Central memory CD8-positive, alpha-beta T cell (primary cell): ENCODE measurements around the gene CLRN2.
"Not testable (repeated sequence)": the region's sequence is repeated elsewhere in the genome, so short reads cannot be mapped to it uniquely, and the experiment has no call there.

ENCODE experiments used
- ATAC-seq: fragments of 150-1000 bp; cut with Tn5 transposase; replicated peaks from 2 replicates; pipeline ENCODE4 v1.10.0; 2022; ENCODE audit warnings: mild to moderate bottlenecking, moderate FRiP score, moderate number of reproducible peaks; ENCODE audit not compliant: poor library complexity, severe bottlenecking; ENCODE audit errors: extremely low read depth
- DNase-seq, 2 donors: peaks; one replicate each; pipeline ENCODE4 v3.0.0; 2021; ENCODE audit warnings: low spot score in 2 of 2
- H3K27ac Mint-ChIP-seq: one replicate; pipeline ENCODE4 v1.8.0; 2022; ENCODE audit warnings: low read depth, mild to moderate bottlenecking, moderate library complexity, mixed read lengths
- H3K27me3 Mint-ChIP-seq: one replicate; pipeline ENCODE4 v1.8.0; 2022; ENCODE audit warnings: mixed read lengths
- H3K36me3 Mint-ChIP-seq: one replicate; pipeline ENCODE4 v1.8.0; 2022; ENCODE audit warnings: mild to moderate bottlenecking, moderate library complexity, mixed read lengths; ENCODE audit not compliant: insufficient read depth
- H3K4me1 Mint-ChIP-seq: one replicate; pipeline ENCODE4 v1.8.0; 2022; ENCODE audit warnings: mixed read lengths
- H3K4me3 Mint-ChIP-seq: one replicate; pipeline ENCODE4 v1.8.0; 2022; ENCODE audit warnings: mild to moderate bottlenecking, moderate library complexity, mixed read lengths
- H3K9me3 Mint-ChIP-seq: one replicate; pipeline ENCODE4 v1.8.0; 2022; ENCODE audit warnings: mixed read lengths

CLRN2 gene

GRCh38 chr4:17558941-17559708 is 44.2 kb downstream of the CLRN2 start:
- DNase-seq (no peak), ATAC-seq (no peak)
- Mint-ChIP-seq H3K36me3 (no peaks in the 10 kb centered on the region), H3K4me1 (no peaks in the 10 kb centered on the region), H3K27me3 (peaks cover 21% of the 10 kb centered on the region), H3K27ac (no peak overlapping the region), H3K4me3 (no peak overlapping the region), H3K9me3 (no peaks in the 10 kb centered on the region)

- H3K36me3 Mint-ChIP-seq: no peaks in the 10 kb centered on the region
- no peak for ATAC-seq
- H3K9me3 Mint-ChIP-seq: no peaks in the 10 kb centered on the region
- H3K4me3 Mint-ChIP-seq: no peak overlapping the region
- no peaks in the 10 kb centered on the region for H3K4me1 Mint-ChIP-seq
- peaks cover 18% of the 10 kb centered on the region for H3K27me3 Mint-ChIP-seq
- no peak for DNase-seq
- no peak overlapping the region for H3K27ac Mint-ChIP-seq
Measured at GRCh38 chr4:17559709-17560048, 44.7 kb downstream of the CLRN2 start.

- Mint-ChIP-seq H3K36me3 (no peaks in the 10 kb centered on the region), H3K4me3 (no peak overlapping the region), H3K27me3 (peaks cover 13% of the 10 kb centered on the region), H3K4me1 (no peaks in the 10 kb centered on the region), H3K27ac (no peak overlapping the region), H3K9me3 (no peaks in the 10 kb centered on the region)
- DNase-seq (no peak), ATAC-seq (no peak)
Measured at GRCh38 chr4:17560065-17560673, 45.2 kb downstream of the CLRN2 start.

- H3K27me3 Mint-ChIP-seq: peaks cover 1% of the 10 kb centered on the region
- no peak for ATAC-seq
- no peaks in the 10 kb centered on the region for H3K9me3 Mint-ChIP-seq
- DNase-seq: no peak
- H3K27ac Mint-ChIP-seq: no peak overlapping the region
- no peaks in the 10 kb centered on the region for H3K36me3 Mint-ChIP-seq
- no peaks in the 10 kb centered on the region for H3K4me1 Mint-ChIP-seq
- H3K4me3 Mint-ChIP-seq: no peak overlapping the region
Measured at GRCh38 chr4:17561195-17561909, 46.4 kb downstream of the CLRN2 start.

GRCh38 chr4:17562157-17562556 is 47.2 kb downstream of the CLRN2 start:
- Mint-ChIP-seq H3K4me3 (no peak overlapping the region), H3K9me3 (no peaks in the 10 kb centered on the region), H3K4me1 (no peaks in the 10 kb centered on the region), H3K36me3 (no peaks in the 10 kb centered on the region), H3K27me3 (no peaks in the 10 kb centered on the region), H3K27ac (no peak overlapping the region)
- ATAC-seq (no peak), DNase-seq (no peak)

- Mint-ChIP-seq H3K4me1 (no peaks in the 10 kb centered on the region), H3K4me3 (no peak overlapping the region), H3K27ac (no peak overlapping the region), H3K9me3 (no peaks in the 10 kb centered on the region), H3K36me3 (no peaks in the 10 kb centered on the region), H3K27me3 (peaks cover 9% of the 10 kb centered on the region)
- ATAC-seq (no peak), DNase-seq (no peak)
Measured at GRCh38 chr4:17565846-17566245, 50.9 kb downstream of the CLRN2 start.

GRCh38 chr4:17567271-17567670 is 52.3 kb downstream of the CLRN2 start:
- Mint-ChIP-seq H3K4me3 (no peak overlapping the region), H3K36me3 (no peaks in the 10 kb centered on the region), H3K9me3 (no peaks in the 10 kb centered on the region), H3K4me1 (no peaks in the 10 kb centered on the region), H3K27ac (no peak overlapping the region), H3K27me3 (peaks cover 9% of the 10 kb centered on the region)
- ATAC-seq (no peak), DNase-seq (no peak)

GRCh38 chr4:17574206-17574605 is 59.2 kb downstream of the CLRN2 start:
- Mint-ChIP-seq H3K27me3 (peaks cover 2% of the 10 kb centered on the region), H3K4me1 (peaks cover 18% of the 10 kb centered on the region), H3K4me3 (no peak overlapping the region), H3K36me3 (peaks cover 23% of the 10 kb centered on the region), H3K27ac (no peak overlapping the region), H3K9me3 (no peaks in the 10 kb centered on the region)
- no peak for DNase-seq
- no peak for ATAC-seq

GRCh38 chr4:17575177-17575576 is 60.2 kb downstream of the CLRN2 start:
- not testable (repeated sequence) for ATAC-seq, H3K27ac Mint-ChIP-seq, H3K27me3 Mint-ChIP-seq, H3K4me3 Mint-ChIP-seq, DNase-seq, H3K9me3 Mint-ChIP-seq
- Mint-ChIP-seq H3K36me3 (peaks cover 23% of the 10 kb centered on the region), H3K4me1 (peaks cover 18% of the 10 kb centered on the region)
